Astrocyte (in vitro differentiated cells and primary cell): Measurements from ENCODE around the gene CENPU. TPM values are rescaled to one million over a fixed set of nuclear protein-coding genes. Genes with fewer than 3 reads are reported as not detected.

Experiments used
- DNase-seq: peaks from one replicate; pipeline ENCODE4 v3.0.0-alpha.2; 2010; ENCODE audit warnings: low read depth
- FAIRE-seq: peaks from 2 replicates; lab custom pipeline; 2011; peaks lifted over from hg19 to GRCh38; lab: Jason Lieb, UNC
- H2AFZ ChIP-seq: 2 replicates; pipeline ENCODE4 v1.6.0; 2012; ENCODE audit warnings: low read depth, low read length, inconsistent platforms
- H3K27ac ChIP-seq: 2 replicates; pipeline ENCODE4 v1.5.1; 2011; ENCODE audit warnings: low read depth, low read length, inconsistent platforms
- H3K27me3 ChIP-seq: 2 replicates; pipeline ENCODE4 v1.6.0; 2011; ENCODE audit warnings: low read length, inconsistent platforms; ENCODE audit not compliant: insufficient read depth
- H3K36me3 ChIP-seq: 2 replicates; pipeline ENCODE4 v1.5.1; 2011; ENCODE audit warnings: low read length, inconsistent platforms; ENCODE audit not compliant: insufficient read depth
- H3K4me1 ChIP-seq: 2 replicates; pipeline ENCODE4 v1.5.1; 2011; ENCODE audit warnings: low read length, inconsistent platforms; ENCODE audit not compliant: insufficient read depth
- H3K4me2 ChIP-seq: 2 replicates; pipeline ENCODE4 v1.6.0; 2012; ENCODE audit warnings: low read length, inconsistent platforms
- H3K4me3 ChIP-seq: 2 replicates; pipeline ENCODE4 v1.5.1; 2011; ENCODE audit warnings: low read depth, mild to moderate bottlenecking, low read length, inconsistent platforms; ENCODE audit not compliant: insufficient read depth
- H3K79me2 ChIP-seq: 2 replicates; pipeline ENCODE4 v1.6.0; 2012; ENCODE audit warnings: mild to moderate bottlenecking, low read length, inconsistent platforms; ENCODE audit not compliant: insufficient read depth
- H3K9ac ChIP-seq: 2 replicates; pipeline ENCODE4 v1.6.0; 2012; ENCODE audit warnings: mild to moderate bottlenecking, low read length, inconsistent platforms
- H3K9me3 ChIP-seq: 2 replicates; pipeline ENCODE4 v1.5.1; 2012; ENCODE audit warnings: low read depth, mild to moderate bottlenecking, low read length, inconsistent platforms; ENCODE audit not compliant: insufficient read depth
- H4K20me1 ChIP-seq: 2 replicates; pipeline ENCODE4 v1.6.0; 2012; ENCODE audit warnings: low read length, inconsistent platforms; ENCODE audit not compliant: insufficient read depth
- H3K27ac Mint-ChIP-seq: one replicate; pipeline ENCODE4 v1.8.0; 2021; ENCODE audit warnings: mild to moderate bottlenecking, mixed read lengths; ENCODE audit not compliant: unreplicated experiment
- H3K27me3 Mint-ChIP-seq: one replicate; pipeline ENCODE4 v1.8.0; 2021; ENCODE audit warnings: low read depth, mixed read lengths; ENCODE audit not compliant: unreplicated experiment
- H3K36me3 Mint-ChIP-seq: one replicate; pipeline ENCODE4 v1.8.0; 2021; ENCODE audit warnings: low read depth, mixed read lengths; ENCODE audit not compliant: unreplicated experiment
- H3K4me1 Mint-ChIP-seq: one replicate; pipeline ENCODE4 v1.8.0; 2021; ENCODE audit warnings: low read depth, mixed read lengths; ENCODE audit not compliant: unreplicated experiment
- H3K4me3 Mint-ChIP-seq: one replicate; pipeline ENCODE4 v1.8.0; 2021; ENCODE audit warnings: mild to moderate bottlenecking, moderate library complexity, mixed read lengths; ENCODE audit not compliant: unreplicated experiment
- H3K9me3 Mint-ChIP-seq: one replicate; pipeline ENCODE4 v1.8.0; 2021; ENCODE audit warnings: mild to moderate bottlenecking, mixed read lengths; ENCODE audit not compliant: unreplicated experiment
- CTCF ChIP-seq: IDR thresholded peaks from 2 replicates; pipeline ENCODE4 v1.5.1; 2011; ENCODE audit warnings: low read depth, mild to moderate bottlenecking, inconsistent platforms, low read length, moderate library complexity; ENCODE audit not compliant: insufficient read depth
- EZH2 ChIP-seq: IDR thresholded peaks from 2 replicates; pipeline ENCODE4 v1.6.1; 2012; ENCODE audit warnings: mild to moderate bottlenecking, low read length, inconsistent platforms; ENCODE audit not compliant: insufficient read depth
- total RNA-seq: library from RNA; stranded (reverse); gene quantifications from 2 replicates; pipeline ENCODE4 v1.2.1, GENCODE V29; 2021

CENPU gene
- total RNA-seq, 1 donor from 2014 or later, result 6.0 TPM

- Histone ChIP-seq H3K4me2 (no peak overlapping the region), H4K20me1 (no peaks in the 10 kb centered on the region), H3K27ac (no peak overlapping the region), H2AFZ (no peak overlapping the region), H3K4me1 (no peaks in the 10 kb centered on the region), H3K79me2 (no peaks in the 10 kb centered on the region), H3K9ac (no peak overlapping the region), H3K4me3 (no peak overlapping the region), H3K36me3 (peaks cover 2% of the 10 kb centered on the region), H3K27me3 (no peaks in the 10 kb centered on the region), H3K9me3 (no peaks in the 10 kb centered on the region)
- H3K27me3 Mint-ChIP-seq, result no peaks in the 10 kb centered on the region
- H3K4me1 Mint-ChIP-seq, result peaks cover 4% of the 10 kb centered on the region
- DNase-seq (no peak), FAIRE-seq (no peak)
- TF ChIP-seq EZH2 (no peak), CTCF (no peak)
- no peaks in the 10 kb centered on the region for H3K36me3 Mint-ChIP-seq
- no peak overlapping the region for H3K4me3 Mint-ChIP-seq
- no peak overlapping the region for H3K27ac Mint-ChIP-seq
- no peaks in the 10 kb centered on the region for H3K9me3 Mint-ChIP-seq
Measured at GRCh38 chr4:184705692-184706091, 28.2 kb downstream of the CENPU start.

GRCh38 chr4:184702114-184702513 is 31.8 kb downstream of the CENPU start:
- no peaks in the 10 kb centered on the region for H3K27me3 Mint-ChIP-seq
- FAIRE-seq, result no peak

More at GRCh38 chr4:184702114-184702513, 31.8 kb downstream of the CENPU start:
- Mint-ChIP-seq H3K4me3 (no peak overlapping the region), H3K27ac (no peak overlapping the region), H3K4me1 (peaks cover 14% of the 10 kb centered on the region), H3K36me3 (no peaks in the 10 kb centered on the region), H3K9me3 (no peaks in the 10 kb centered on the region)
- no peak for DNase-seq
- H4K20me1 ChIP-seq, result no peaks in the 10 kb centered on the region
- no peak overlapping the region for H2AFZ ChIP-seq
- no peaks in the 10 kb centered on the region for H3K9me3 ChIP-seq
- no peaks in the 10 kb centered on the region for H3K79me2 ChIP-seq
- no peak overlapping the region for H3K9ac ChIP-seq
- H3K36me3 ChIP-seq, result peaks cover 2% of the 10 kb centered on the region
- no peak for TF ChIP-seq EZH2
- no peak for TF ChIP-seq CTCF
- no peaks in the 10 kb centered on the region for H3K27me3 ChIP-seq
- H3K27ac ChIP-seq, result no peak overlapping the region
- no peak overlapping the region for H3K4me2 ChIP-seq
- no peaks in the 10 kb centered on the region for H3K4me1 ChIP-seq
- no peak overlapping the region for H3K4me3 ChIP-seq
